ENCODE data around the gene IDH3G. TPM values are rescaled to one million over a fixed set of nuclear protein-coding genes. Genes with fewer than 3 reads are reported as not detected.

IDH3G gene
- total RNA-seq, 1 donor from 2014 or later = 56.7 TPM

- H3K36me3 Mint-ChIP-seq (ENCODE audit: unreplicated experiment) = no peaks in the 10 kb centered on the region
- H3K4me1 Mint-ChIP-seq (ENCODE audit: low read depth, unreplicated experiment) = peaks cover 9% of the 10 kb centered on the region
- H3K27ac Mint-ChIP-seq (ENCODE audit: unreplicated experiment) = no peak overlapping the region
- no peaks in the 10 kb centered on the region for H3K9me3 Mint-ChIP-seq (ENCODE audit: unreplicated experiment)
- peak overlapping the region; percentile 28 for H3K4me3 Mint-ChIP-seq (ENCODE audit: unreplicated experiment)
- no peak for TF ChIP-seq CTCF (IDR thresholded peaks at IDR 0.05; ENCODE audit: partially characterized antibody, unreplicated experiment)
- H3K27me3 Mint-ChIP-seq (ENCODE audit: unreplicated experiment) = peaks cover 4% of the 10 kb centered on the region
- no peak for DNase-seq
These were observed 22.9 kb upstream of the IDH3G start for GRCh38 chrX:153816831-153817690.

GRCh38 chrX:153814591-153815315 is 20.6 kb upstream of the IDH3G start:
- H3K36me3 Mint-ChIP-seq (ENCODE audit: unreplicated experiment) = no peaks in the 10 kb centered on the region
- H3K4me1 Mint-ChIP-seq (ENCODE audit: low read depth, unreplicated experiment) = peaks cover 4% of the 10 kb centered on the region
- no peaks in the 10 kb centered on the region for H3K9me3 Mint-ChIP-seq (ENCODE audit: unreplicated experiment)
- no peak for DNase-seq
- TF ChIP-seq CTCF (IDR thresholded peaks at IDR 0.05; ENCODE audit: partially characterized antibody, unreplicated experiment) = no peak
- H3K27ac Mint-ChIP-seq (ENCODE audit: unreplicated experiment) = no peak overlapping the region
- no peak overlapping the region for H3K4me3 Mint-ChIP-seq (ENCODE audit: unreplicated experiment)
- peaks cover 4% of the 10 kb centered on the region for H3K27me3 Mint-ChIP-seq (ENCODE audit: unreplicated experiment)

- Mint-ChIP-seq H3K4me3 (ENCODE audit: unreplicated experiment) (no peak overlapping the region), H3K4me1 (ENCODE audit: low read depth, unreplicated experiment) (peaks cover 4% of the 10 kb centered on the region), H3K27me3 (ENCODE audit: unreplicated experiment) (peaks cover 3% of the 10 kb centered on the region), H3K36me3 (ENCODE audit: unreplicated experiment) (no peaks in the 10 kb centered on the region), H3K9me3 (ENCODE audit: unreplicated experiment) (no peaks in the 10 kb centered on the region), H3K27ac (ENCODE audit: unreplicated experiment) (no peak overlapping the region)
- no peak for TF ChIP-seq CTCF (IDR thresholded peaks at IDR 0.05; ENCODE audit: partially characterized antibody, unreplicated experiment)
- no peak for DNase-seq
These were observed 19.0 kb upstream of the IDH3G start for GRCh38 chrX:153813161-153813560.

GRCh38 chrX:153812220-153812619 is 18.0 kb upstream of the IDH3G start:
- no peaks in the 10 kb centered on the region for H3K9me3 Mint-ChIP-seq (ENCODE audit: unreplicated experiment)
- no peak overlapping the region for H3K27ac Mint-ChIP-seq (ENCODE audit: unreplicated experiment)
- no peak for DNase-seq
- no peak for TF ChIP-seq CTCF (IDR thresholded peaks at IDR 0.05; ENCODE audit: partially characterized antibody, unreplicated experiment)
- no peaks in the 10 kb centered on the region for H3K36me3 Mint-ChIP-seq (ENCODE audit: unreplicated experiment)
- peaks cover 4% of the 10 kb centered on the region for H3K4me1 Mint-ChIP-seq (ENCODE audit: low read depth, unreplicated experiment)
- peaks cover 3% of the 10 kb centered on the region for H3K27me3 Mint-ChIP-seq (ENCODE audit: unreplicated experiment)
- no peak overlapping the region for H3K4me3 Mint-ChIP-seq (ENCODE audit: unreplicated experiment)

GRCh38 chrX:153807976-153808375 is 13.8 kb upstream of the IDH3G start:
- no peak overlapping the region for H3K27ac Mint-ChIP-seq (ENCODE audit: unreplicated experiment)
- H3K27me3 Mint-ChIP-seq (ENCODE audit: unreplicated experiment) = peaks cover 2% of the 10 kb centered on the region
- DNase-seq = no peak
- TF ChIP-seq CTCF (IDR thresholded peaks at IDR 0.05; ENCODE audit: partially characterized antibody, unreplicated experiment) = no peak
- no peaks in the 10 kb centered on the region for H3K9me3 Mint-ChIP-seq (ENCODE audit: unreplicated experiment)
- H3K4me3 Mint-ChIP-seq (ENCODE audit: unreplicated experiment) = no peak overlapping the region
- peaks cover 2% of the 10 kb centered on the region for H3K4me1 Mint-ChIP-seq (ENCODE audit: low read depth, unreplicated experiment)
- no peaks in the 10 kb centered on the region for H3K36me3 Mint-ChIP-seq (ENCODE audit: unreplicated experiment)

Measured in glutamatergic neuron (in vitro differentiated cells).